Stomach (tissue), 19 donors: ENCODE data around the gene CFAP210. TPM values are rescaled to one million over a fixed set of nuclear protein-coding genes. Genes with fewer than 3 reads are reported as not detected.

Experiments
- DNase-seq, 2 donors: peaks; one replicate each; pipeline versions ENCODE4 v3.0.0 to v3.0.0-alpha.2; 2013 to 2019
- H3K27ac ChIP-seq, 5 donors: fragments of 200-600 bp in 4 of 5; sonication (generic) in 4 of 5; one replicate each; pipeline ENCODE4 v1.5.1; 2013 to 2019; ENCODE audit warnings: mild to moderate bottlenecking in 1 of 5, moderate library complexity in 1 of 5
- H3K27me3 ChIP-seq, 3 donors: fragments of 200-600 bp; sonication (generic); one replicate each; pipeline ENCODE4 v1.5.1; 2017 to 2019; ENCODE audit warnings: mixed run types in 1 of 3
- H3K36me3 ChIP-seq, 4 donors: fragments of 200-600 bp; sonication (generic); 1 replicate in 3 of 4; 2 replicates in 1 of 4; pipeline ENCODE4 v1.5.1; 2016 to 2019
- H3K4me1 ChIP-seq, 4 donors: fragments of 200-600 bp; sonication (generic); one replicate each; pipeline ENCODE4 v1.5.1; 2016 to 2019
- H3K4me3 ChIP-seq, 4 donors: fragments of 200-600 bp; sonication (generic) in 3 of 4; one replicate each; pipeline ENCODE4 v1.5.1; 2016 to 2019; ENCODE audit warnings: mild to moderate bottlenecking in 1 of 4
- H3K9me3 ChIP-seq, 4 donors: fragments of 200-600 bp; sonication (generic); one replicate each; pipeline ENCODE4 v1.5.1; 2016 to 2019
- CTCF ChIP-seq, 7 experiments: fragments of 450-650 bp in 4 of 7; fragments of 200-600 bp in 3 of 7; sonication (generic) in 3 of 7; IDR thresholded peaks; one replicate each; pipeline ENCODE4 v1.5.1; 2016 to 2019; ENCODE audit warnings: antibody characterized with exemption in 7 of 7, control low read depth in 2 of 7, mild to moderate bottlenecking in 1 of 7
- EP300 ChIP-seq: sonication (generic); formaldehyde crosslinking; IDR thresholded peaks from one replicate; pipeline ENCODE4 v1.6.1; 2017; ENCODE audit warnings: antibody characterized with exemption
- POLR2A ChIP-seq, 4 donors: fragments of 450-650 bp; IDR thresholded peaks; one replicate each; pipeline ENCODE4 v1.6.1; 2016; ENCODE audit warnings: antibody characterized with exemption in 4 of 4, control low read depth in 2 of 4, mild to moderate bottlenecking in 1 of 4, moderate library complexity in 1 of 4
- POLR2AphosphoS5 ChIP-seq, 3 donors: sonication (generic); formaldehyde crosslinking; IDR thresholded peaks; one replicate each; pipeline ENCODE4 v1.6.1; 2016; ENCODE audit warnings: antibody characterized with exemption in 3 of 3
- WGBS, 5 donors: extraction: QIAGEN DNeasy Blood & Tissue Kit in 3 of 5; methylation state at CpG; one replicate each; pipeline versions ENCODE4 v1.1.5 to v1.1.7; 2013 to 2018; 5-methylcytosine and 5-hydroxymethylcytosine counted together
- intact Hi-C: fragments of 100-400 bp; cut with DNase I; formaldehyde crosslinking; loops from one replicate; pipeline ENCODE4 v1.15.1; 2023; ENCODE audit warnings: low total_unique reads
- long read RNA-seq, 10 donors: transcript quantifications; one replicate each; lab custom pipeline, GENCODE V29; 2026
- polyA plus RNA-seq, 3 donors: library from polyadenylated mRNA; stranded (reverse); fragments of 200-250 nt; gene quantifications; one replicate each; pipeline ENCODE4 v1.2.3, GENCODE V29; 2013
- total RNA-seq, 5 donors: library from RNA; depleted of rRNA; stranded (reverse); fragments of >200 nt; gene quantifications; one replicate each; pipeline versions ENCODE4 v1.1.0 to v1.2.3, GENCODE V29; 2014 to 2016
- donor health status: healthy with polysubstance abuse.
- donor health status: Bipolar disorder and iron deficiency.
- donor health status: healthy.

Gene CFAP210
- under 1 TPM in 1 of 5 donors, not detected in 4; 0.37 TPM for total RNA-seq
- 1 to 10 TPM in 1 of 3 donors, under 1 TPM in 1, not detected in 1; 0.23 to 2.1 TPM for polyA plus RNA-seq
- long read RNA-seq, donor 1 = 0 reads
- long read RNA-seq, donor 2 = 0 reads
- long read RNA-seq, donor 3 = 0 reads
- long read RNA-seq, donor 4 = 0 reads
- long read RNA-seq, donor 5 = 0 reads
- long read RNA-seq, donor 6 = 0 reads
- long read RNA-seq, donor 7 = 0 reads
- long read RNA-seq, donor 8 = 0 reads
- long read RNA-seq, donor 9 = 0 reads
- long read RNA-seq, donor 10, partial matches to known transcripts = 5 of 5 reads
- long read RNA-seq, donor 10, other reads (novel, unspliced or antisense) = 0 of 5 reads

- intact Hi-C loops = no loop called here
- H3K27me3 ChIP-seq = no peaks in the 10 kb centered on the region
- peak; percentile 29 for TF ChIP-seq EP300
- TF ChIP-seq POLR2A (IDR thresholded peaks at IDR 0.05) = peak in 2 of 4 donors; percentile 38 to 42
- no peak for TF ChIP-seq CTCF (IDR thresholded peaks at IDR 0.05)
- peak; percentile 87 to 93 (median 89) for TF ChIP-seq POLR2AphosphoS5 (IDR thresholded peaks at IDR 0.05)
- WGBS, 5 donors = 0 to 1% (median 1%) methylated on average over 33 to 63 of the region's 63 CpGs
- peak within 1 kb of the TSS; percentile 85 to 93 (median 90) for H3K27ac ChIP-seq
- H3K4me1 ChIP-seq = peaks cover 5 to 26% (median 20%) of the 10 kb centered on the region in 4 donors
- peaks cover 0 to 7% (median 5%) of the 10 kb centered on the region in 4 donors for H3K36me3 ChIP-seq
- no peaks in the 10 kb centered on the region for H3K9me3 ChIP-seq
- H3K4me3 ChIP-seq = peak within 1 kb of the TSS; percentile 73 to 81 (median 75)
- DNase-seq = peak; percentile 99 to 100
Observed at GRCh38 chr2:169694113-169694893, at the start of gene CFAP210, which contains the start of gene PHOSPHO2. Gene CFAP210 (minus strand): TSS chr2:169694405. CDS start chr2:169694327, 78 bp downstream. Gene PHOSPHO2 (plus strand): TSS chr2:169694469. CDS start chr2:169700972, 6,503 bp downstream.

GRCh38 chr2:169743549-169743948 lies 49.3 kb upstream of the CFAP210 start:
- intact Hi-C loops = no loop called here
- Histone ChIP-seq H3K9me3 (no peaks in the 10 kb centered on the region), H3K27me3 (no peaks in the 10 kb centered on the region), H3K36me3 (peaks cover 0 to 12% (median 0%) of the 10 kb centered on the region in 4 donors), H3K27ac (peak overlapping the region in 1 of 5 donors; percentile 29), H3K4me3 (no peak overlapping the region), H3K4me1 (peaks cover 0 to 19% (median 0%) of the 10 kb centered on the region in 4 donors)
- TF ChIP-seq CTCF (IDR thresholded peaks at IDR 0.05) = no peak
- TF ChIP-seq POLR2A (IDR thresholded peaks at IDR 0.05) = no peak
- no peak for TF ChIP-seq POLR2AphosphoS5 (IDR thresholded peaks at IDR 0.05)
- no peak for TF ChIP-seq EP300
- WGBS, 5 donors = 66 to 83% (median 77%) methylated on average over 4 of the region's 4 CpGs
- DNase-seq = peak in 1 of 2 donors; percentile 56

GRCh38 chr2:169739351-169739750 lies 45.1 kb upstream of the CFAP210 start:
- no peak for TF ChIP-seq EP300
- no peak for TF ChIP-seq POLR2AphosphoS5 (IDR thresholded peaks at IDR 0.05)
- no peak for TF ChIP-seq POLR2A (IDR thresholded peaks at IDR 0.05)
- no peak for TF ChIP-seq CTCF (IDR thresholded peaks at IDR 0.05)
- intact Hi-C loops = no loop called here
- no peak overlapping the region for H3K4me3 ChIP-seq
- no peaks in the 10 kb centered on the region for H3K27me3 ChIP-seq
- no peak for DNase-seq
- peaks cover 0 to 4% (median 0%) of the 10 kb centered on the region in 4 donors for H3K36me3 ChIP-seq
- WGBS, 5 donors = 57 to 86% (median 73%) methylated on average over 1 of the region's 1 CpG
- no peak overlapping the region for H3K27ac ChIP-seq
- H3K4me1 ChIP-seq = peaks cover 0 to 53% (median 16%) of the 10 kb centered on the region in 4 donors
- H3K9me3 ChIP-seq = no peaks in the 10 kb centered on the region

GRCh38 chr2:169738566-169739229 lies 44.5 kb upstream of the CFAP210 start:
- H3K4me3 ChIP-seq = no peak overlapping the region
- no peak overlapping the region for H3K27ac ChIP-seq
- no peaks in the 10 kb centered on the region for H3K9me3 ChIP-seq
- peaks cover 0 to under 1% (median 0%) of the 10 kb centered on the region in 3 donors for H3K27me3 ChIP-seq
- DNase-seq = no peak
- WGBS, 5 donors = 50 to 77% (median 55%) methylated on average over 3 to 5 of the region's 5 CpGs
- H3K36me3 ChIP-seq = no peaks in the 10 kb centered on the region
- peaks cover under 1 to 54% (median 16%) of the 10 kb centered on the region in 4 donors for H3K4me1 ChIP-seq
- intact Hi-C loops = no loop called here
- TF ChIP-seq CTCF (IDR thresholded peaks at IDR 0.05) (no peak), EP300 (no peak), POLR2A (IDR thresholded peaks at IDR 0.05) (no peak), POLR2AphosphoS5 (IDR thresholded peaks at IDR 0.05) (no peak)
